K562 (cell line): ENCODE measurements around the gene GALNS. TPM values are rescaled to one million over a fixed set of nuclear protein-coding genes. Genes with fewer than 3 reads are reported as not detected.
A peak's percentile ranks its signal among the peaks of the same experiment; 100 is the strongest.

Source experiments
- BCLAF1 ChIP-seq, 2 experiments: fragments of 450-650 bp in 1 of 2; IDR thresholded peaks; 2 replicates each; pipeline ENCODE4 v1.6.1; 2011 to 2017; ENCODE audit warnings: low read depth in 2 of 2, antibody characterized with exemption in 1 of 2, borderline replicate concordance in 1 of 2, low read length in 1 of 2, mild to moderate bottlenecking in 1 of 2, mixed read lengths in 1 of 2; ENCODE audit not compliant: control insufficient read depth in 1 of 2
- CLOCK ChIP-seq: fragments of 250-450 bp; sonication (Bioruptor Pico); IDR thresholded peaks from 2 replicates; pipeline ENCODE4 v1.4.0; 2020; ENCODE audit warnings: mild to moderate bottlenecking, moderate library complexity, borderline replicate concordance
- DIDO1 ChIP-seq: fragments of 450-650 bp; IDR thresholded peaks from 2 replicates; pipeline ENCODE4 v1.6.1; 2016; ENCODE audit warnings: low read depth, missing biosample characterization, missing genetic modification characterization
- GATAD2A ChIP-seq: fragments of 450-650 bp; IDR thresholded peaks from 2 replicates; pipeline ENCODE4 v1.6.1; 2017
- HES1 ChIP-seq: fragments of 450-650 bp; IDR thresholded peaks from 2 replicates; pipeline ENCODE4 v1.6.1; 2016; ENCODE audit warnings: low read depth, mild to moderate bottlenecking, moderate library complexity
- KLF13 ChIP-seq: fragments of 450-650 bp; IDR thresholded peaks from 2 replicates; pipeline ENCODE4 v1.6.1; 2016; ENCODE audit warnings: missing genetic modification characterization, low read depth, mild to moderate bottlenecking, missing compliant biosample characterization, moderate library complexity, borderline replicate concordance
- MAFF ChIP-seq: IDR thresholded peaks from 2 replicates; pipeline ENCODE4 v1.6.1; 2012; ENCODE audit warnings: low read length, improper control_type of control experiment
- MIER1 ChIP-seq: fragments of 450-650 bp; IDR thresholded peaks from 2 replicates; pipeline ENCODE4 v1.6.1; 2016; ENCODE audit warnings: antibody characterized with exemption, mild to moderate bottlenecking, low read depth
- MTF1 ChIP-seq: fragments of 250-450 bp; sonication (Bioruptor Pico); IDR thresholded peaks from 2 replicates; pipeline ENCODE4 v1.9.0; 2021; ENCODE audit warnings: moderate library complexity, mild to moderate bottlenecking, inconsistent platforms, borderline replicate concordance
- NONO ChIP-seq, 2 experiments: fragments of 200-400 bp in 1 of 2; fragments of 450-650 bp in 1 of 2; formaldehyde crosslinking in 1 of 2; IDR thresholded peaks; 2 replicates each; pipeline ENCODE4 v1.6.1; 2017; ENCODE audit warnings: low read depth in 2 of 2, mild to moderate bottlenecking in 2 of 2, moderate library complexity in 2 of 2, low read length in 1 of 2
- NR3C1 ChIP-seq: sonication (generic); formaldehyde crosslinking; IDR thresholded peaks from 2 replicates; pipeline ENCODE4 v1.8.1; 2022; ENCODE audit warnings: missing genetic modification reagents
- POLR2H ChIP-seq: IDR thresholded peaks from 2 replicates; pipeline ENCODE4 v1.6.1; 2016; ENCODE audit warnings: missing genetic modification characterization, low read depth, mild to moderate bottlenecking, control low read depth, missing compliant biosample characterization, moderate library complexity
- PRMT5 ChIP-seq: sonication (generic); formaldehyde crosslinking; IDR thresholded peaks from 2 replicates; pipeline ENCODE4 v1.5.0; 2020; ENCODE audit warnings: missing genetic modification reagents
- RBM25 ChIP-seq: fragments of 200-400 bp; formaldehyde crosslinking; IDR thresholded peaks from 2 replicates; pipeline ENCODE4 v1.6.1; 2018; ENCODE audit warnings: low read length, low read depth, moderate library complexity; ENCODE audit not compliant: severe bottlenecking
- RFX1 ChIP-seq: fragments of 450-650 bp; IDR thresholded peaks from 2 replicates; pipeline ENCODE4 v1.6.1; 2016; ENCODE audit warnings: mild to moderate bottlenecking, moderate library complexity
- SMARCC2 ChIP-seq: fragments of 450-650 bp; IDR thresholded peaks from 2 replicates; pipeline ENCODE4 v1.6.1; 2017; ENCODE audit warnings: antibody characterized with exemption, moderate library complexity, mild to moderate bottlenecking, low read depth
- SRSF3 ChIP-seq: fragments of 200-400 bp; formaldehyde crosslinking; IDR thresholded peaks from 2 replicates; pipeline ENCODE4 v1.6.1; 2016; ENCODE audit warnings: mild to moderate bottlenecking, low read length, moderate library complexity; ENCODE audit not compliant: insufficient read depth
- THRAP3 ChIP-seq: fragments of 450-650 bp; IDR thresholded peaks from 2 replicates; pipeline ENCODE4 v1.6.1; 2016; ENCODE audit warnings: mild to moderate bottlenecking, inconsistent platforms, borderline replicate concordance
- ZNF140 ChIP-seq: fragments of 250-450 bp; sonication (Bioruptor Pico); IDR thresholded peaks from 2 replicates; pipeline ENCODE4 v1.8.0; 2021; ENCODE audit warnings: moderate library complexity, mild to moderate bottlenecking, inconsistent platforms
- ZNF316 ChIP-seq: fragments of 450-650 bp; IDR thresholded peaks from 2 replicates; pipeline ENCODE4 v1.6.1; 2016
- ZNF431 ChIP-seq: sonication (generic); formaldehyde crosslinking; IDR thresholded peaks from 2 replicates; pipeline ENCODE4 v1.8.0; 2022; ENCODE audit warnings: mild to moderate bottlenecking, missing genetic modification reagents
- polyA plus RNA-seq, 8 experiments: library from polyadenylated mRNA; depleted of rRNA in 4 of 8; stranded (reverse) in 5 of 8; unstranded in 3 of 8; fragments of >200 nt; fragmentation: Nextera tagmentation in 2 of 8; fragmentation: Illumina TruSeq in 1 of 8; extraction: Ambion mirVana in 2 of 8; extraction: Trizol in 1 of 8; gene quantifications; 2 replicates each; pipeline versions ENCODE4 v1.2.1 to v1.2.3, GENCODE V29; 2011 to 2014; ENCODE audit warnings: inconsistent platforms in 1 of 8, missing spikeins in 1 of 8
- total RNA-seq, 7 experiments: library from RNA; depleted of rRNA in 6 of 7; stranded (reverse); fragments of >200 nt in 6 of 7; fragmentation: Illumina TruSeq in 2 of 7; extraction: Trizol in 2 of 7; gene quantifications; 2 replicates each; pipeline versions ENCODE4 v1.2.1 to v1.2.3, GENCODE V29; 2011 to 2021; ENCODE audit warnings: low replicate concordance in 1 of 7
- TF ChIP-seq, protein P1 (sequence below): fragments of 250-450 bp; sonication (Bioruptor Pico); IDR thresholded peaks from 2 replicates; pipeline ENCODE4 v1.5.0; 2021

The GALNS gene
- total and polyA plus RNA-seq, 9 of the 15 experiments (the other 6 are each of a cell fraction or from before 2014, with no cell fraction given), result 0.38 to 13.2 (median 4.3) TPM

- TF ChIP-seq MTF1 (CRISPR knock-in tag) (no peak), DIDO1 (no peak), SMARCC2 (no peak), ZNF316 (no peak), PRMT5 (CRISPR knock-in tag) (no peak), MAFF (no peak), RFX1 (no peak), NONO (IDR thresholded peaks at IDR 0.05; ENCODE audit: low read depth in 2 of 2, low read length in 1 of 2) (no peak), POLR2H (tag) (no peak), HES1 (no peak), CLOCK (CRISPR knock-in tag) (no peak), ZNF431 (peak; percentile 64; the same call in 1 of the 2 replicates), SRSF3 (no peak), MIER1 (no peak), BCLAF1 (IDR thresholded peaks at IDR 0.05; ENCODE audit: borderline replicate concordance in 1 of 2, control insufficient read depth in 1 of 2, low read depth in 2 of 2, low read length in 1 of 2) (no peak), GATAD2A (peak; percentile 46; the same call in 1 of the 2 replicates), NR3C1 (CRISPR knock-in tag) (no peak), ZNF140 (CRISPR knock-in tag) (no peak), KLF13 (tag) (no peak), THRAP3 (no peak), RBM25 (no peak)
- TF ChIP-seq, protein P1, sequence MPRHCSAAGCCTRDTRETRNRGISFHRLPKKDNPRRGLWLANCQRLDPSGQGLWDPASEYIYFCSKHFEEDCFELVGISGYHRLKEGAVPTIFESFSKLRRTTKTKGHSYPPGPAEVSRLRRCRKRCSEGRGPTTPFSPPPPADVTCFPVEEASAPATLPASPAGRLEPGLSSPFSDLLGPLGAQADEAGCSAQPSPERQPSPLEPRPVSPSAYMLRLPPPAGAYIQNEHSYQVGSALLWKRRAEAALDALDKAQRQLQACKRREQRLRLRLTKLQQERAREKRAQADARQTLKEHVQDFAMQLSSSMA (CRISPR knock-in tag), result no peak
Observed at GRCh38 chr16:88784074-88784855, 72.5 kb downstream of the GALNS start (continued).
